Measurements from ENCODE around the gene EIF3L.

Gene EIF3L

GRCh38 chr22:37852418-37852817 is 3.2 kb downstream of the EIF3L start:
- DNase-seq (ENCODE audit: low spot score), result no peak

GRCh38 chr22:37854946-37855345 is 5.7 kb downstream of the EIF3L start:
- DNase-seq (ENCODE audit: low spot score), result no peak

- no peak for DNase-seq (ENCODE audit: low spot score)
Measured at GRCh38 chr22:37855462-37855861, 6.2 kb downstream of the EIF3L start.

GRCh38 chr22:37860796-37861421 is 11.7 kb downstream of the EIF3L start:
- no peak for DNase-seq (ENCODE audit: low spot score)

DNA sequence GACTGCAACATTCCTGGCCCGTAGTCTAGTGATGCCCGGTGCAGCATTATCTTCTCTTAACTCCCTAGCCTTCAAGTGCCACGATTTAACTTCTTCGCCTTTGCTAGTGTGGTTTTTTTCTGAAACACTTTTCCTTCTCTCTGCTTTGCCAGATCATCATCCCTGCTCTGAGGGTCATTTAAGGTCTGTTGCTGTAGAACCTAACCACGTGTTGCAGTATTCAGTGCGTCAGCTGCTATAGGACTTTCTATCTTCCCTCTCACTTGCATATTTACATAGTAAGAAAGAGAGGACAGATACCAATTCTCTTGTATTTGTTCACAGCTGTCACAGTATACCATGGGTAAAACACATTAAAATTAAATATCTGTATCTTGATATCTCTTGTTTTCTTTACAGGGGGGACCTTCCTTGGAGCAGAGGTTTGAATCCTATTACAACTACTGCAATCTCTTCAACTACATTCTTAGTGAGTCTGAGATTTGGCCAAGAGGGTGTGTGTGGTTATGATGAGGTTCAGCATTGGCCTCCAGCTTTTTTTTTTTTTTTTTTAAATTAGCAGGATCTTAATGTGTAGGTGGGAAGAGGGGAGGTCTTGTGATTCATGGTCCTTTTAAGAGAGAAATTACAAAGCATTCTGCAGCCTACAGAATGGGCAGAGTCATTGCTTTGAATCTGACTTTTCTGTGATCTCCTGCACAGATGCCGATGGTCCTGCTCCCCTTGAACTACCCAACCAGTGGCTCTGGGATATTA is 13.5 kb downstream of the EIF3L start:
- DNase-seq (ENCODE audit: low spot score), result no peak

DNA sequence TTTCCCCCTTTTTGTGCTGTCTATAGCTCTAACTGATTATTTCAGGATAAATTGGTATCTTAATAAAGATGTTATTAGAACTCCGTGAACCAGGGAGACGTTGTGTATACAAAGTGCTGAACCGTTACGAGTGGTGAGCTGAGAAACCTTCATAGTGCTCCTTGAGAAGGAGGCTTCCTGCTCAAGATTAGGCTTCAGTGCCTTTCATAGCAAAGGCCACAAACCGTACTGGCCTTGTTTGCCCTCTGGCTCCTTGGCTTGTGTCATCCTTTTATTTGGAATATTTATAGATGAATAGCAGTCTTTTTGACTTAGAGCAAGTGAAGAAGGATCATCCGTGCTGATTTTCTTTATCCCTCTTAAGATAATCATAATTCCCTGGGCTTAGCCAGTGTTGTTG is 16.3 kb downstream of the EIF3L start:
- no peak for DNase-seq (ENCODE audit: low spot score)

DNA sequence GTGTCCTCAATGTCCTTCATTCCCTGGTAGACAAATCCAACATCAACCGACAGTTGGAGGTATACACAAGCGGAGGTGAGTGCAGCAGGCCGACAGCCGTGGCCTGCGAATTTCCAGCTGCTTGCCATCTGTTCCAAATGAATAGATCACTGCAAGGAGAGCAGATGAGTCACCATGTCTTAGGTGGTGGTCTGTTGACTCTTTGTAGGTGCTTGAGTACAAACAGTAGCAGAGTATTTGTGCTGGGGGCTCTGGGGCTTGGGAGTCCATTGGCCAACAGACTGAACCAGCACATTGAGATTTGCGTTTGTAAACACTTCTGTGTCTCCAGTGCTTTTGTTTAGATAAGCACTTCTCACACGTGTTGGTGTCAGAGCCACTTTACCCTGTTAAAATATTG is 21.1 kb downstream of the EIF3L start:
- DNase-seq (ENCODE audit: low spot score), result no peak

GRCh38 chr22:37880668-37881440 is 31.6 kb downstream of the EIF3L start:
- DNase-seq (ENCODE audit: low spot score), result no peak

- DNase-seq (ENCODE audit: low spot score), result no peak
Measured at GRCh38 chr22:37884420-37884819, 35.2 kb downstream of the EIF3L start.

- no peak for DNase-seq (ENCODE audit: low spot score)
Measured at GRCh38 chr22:37887584-37888378, 38.6 kb downstream of the EIF3L start.

- DNase-seq (ENCODE audit: low spot score), result no peak
Measured at GRCh38 chr22:37891926-37892325, 42.7 kb downstream of the EIF3L start.

DNA sequence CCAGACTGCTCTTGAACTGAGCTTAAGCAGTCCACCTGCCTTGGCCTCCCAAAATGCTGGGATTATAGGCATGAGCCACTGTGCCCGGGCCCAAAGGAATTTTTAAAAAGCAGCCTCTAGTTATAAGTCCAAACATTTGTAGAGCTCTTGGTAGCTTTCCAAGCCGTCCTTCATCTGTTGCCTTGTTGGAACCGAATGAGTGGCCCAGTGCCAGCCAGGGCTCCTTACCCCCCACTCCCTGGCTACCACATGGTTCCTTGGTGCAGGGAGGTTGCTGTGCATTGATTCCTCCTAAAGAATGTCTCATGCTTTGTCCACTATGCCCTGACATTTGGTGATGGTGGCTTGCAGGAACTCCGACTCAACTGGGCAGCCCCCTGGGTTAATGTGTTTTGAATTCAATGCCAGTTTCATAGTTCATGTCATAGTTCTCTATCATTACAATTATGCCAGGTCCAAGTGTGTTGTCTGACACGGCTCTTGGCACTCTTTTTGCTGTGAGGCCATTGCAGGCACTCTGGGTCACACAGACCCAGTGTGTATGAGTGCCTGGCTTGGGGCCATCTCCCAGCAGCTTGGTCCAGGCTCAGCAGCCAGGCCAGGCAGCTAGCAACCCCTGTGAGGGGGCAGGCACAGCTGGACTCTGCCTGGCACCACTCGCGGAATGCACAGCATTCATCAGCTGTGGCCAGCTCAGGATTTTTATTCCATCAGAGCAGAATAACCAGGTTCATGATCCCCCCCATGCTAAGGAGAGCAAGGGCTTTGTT is 43.5 kb downstream of the EIF3L start:
- no peak for DNase-seq (ENCODE audit: low spot score)

GRCh38 chr22:37893583-37893983 is 44.4 kb downstream of the EIF3L start:
- no peak for DNase-seq (ENCODE audit: low spot score)

DNA sequence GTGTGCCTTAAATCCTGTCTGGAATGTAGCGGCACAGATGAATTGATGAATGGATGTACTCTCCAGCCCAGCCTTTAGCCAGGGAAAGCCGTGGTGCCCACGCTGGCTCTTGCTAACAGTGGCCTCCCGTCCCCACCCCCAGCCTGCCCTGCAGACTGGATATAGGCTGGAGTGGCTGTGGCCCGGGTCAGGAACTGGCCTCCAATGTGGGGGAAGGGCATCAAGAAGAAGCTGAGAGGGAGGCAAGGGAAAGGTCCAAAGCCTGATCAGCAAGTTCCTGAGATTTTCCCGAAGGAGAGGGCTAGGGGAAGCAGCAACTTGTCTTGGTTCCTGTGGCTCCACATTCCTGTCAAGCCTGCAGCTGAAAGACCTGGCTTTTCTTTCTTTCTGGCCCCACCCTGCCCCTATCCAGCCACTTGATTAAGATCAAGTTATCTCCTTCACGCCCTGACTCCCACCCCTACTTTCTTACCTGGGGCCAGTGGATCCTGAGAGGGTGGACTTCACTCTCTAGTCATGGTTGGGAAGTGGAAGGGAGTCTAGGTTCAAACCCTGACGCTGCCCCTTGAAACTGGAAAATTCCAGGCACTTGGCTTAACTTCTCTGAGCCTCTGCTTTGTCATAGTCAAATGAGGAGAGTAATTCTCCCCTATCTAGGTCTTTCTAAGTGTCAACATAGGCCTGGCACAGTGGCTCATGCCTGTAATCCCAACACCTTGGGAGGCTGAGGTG is 45.9 kb downstream of the EIF3L start:
- DNase-seq (ENCODE audit: low spot score), result no peak

- DNase-seq (ENCODE audit: low spot score), result no peak
Measured at GRCh38 chr22:37896181-37896592, 47.0 kb downstream of the EIF3L start.

DNA sequence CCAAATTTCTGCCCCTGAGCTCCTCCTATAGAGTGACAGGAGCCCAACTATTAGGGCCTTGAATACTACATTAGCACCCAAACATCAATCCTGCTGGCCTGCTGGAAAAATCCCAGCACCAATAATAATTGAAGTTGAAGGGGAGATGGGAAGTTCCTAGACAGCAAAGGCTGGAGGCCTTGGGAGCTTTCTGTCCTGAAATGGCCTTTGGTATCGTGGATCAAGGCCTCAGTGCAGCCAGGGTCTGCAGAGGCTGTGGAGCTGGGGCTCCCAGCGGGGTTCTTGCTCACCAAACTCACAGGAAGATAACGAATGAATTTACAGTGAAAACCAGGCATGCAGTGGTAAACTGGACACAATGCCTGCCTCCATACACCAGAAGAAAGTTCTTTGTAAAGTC is 47.7 kb downstream of the EIF3L start:
- DNase-seq (ENCODE audit: low spot score), result no peak

DNA sequence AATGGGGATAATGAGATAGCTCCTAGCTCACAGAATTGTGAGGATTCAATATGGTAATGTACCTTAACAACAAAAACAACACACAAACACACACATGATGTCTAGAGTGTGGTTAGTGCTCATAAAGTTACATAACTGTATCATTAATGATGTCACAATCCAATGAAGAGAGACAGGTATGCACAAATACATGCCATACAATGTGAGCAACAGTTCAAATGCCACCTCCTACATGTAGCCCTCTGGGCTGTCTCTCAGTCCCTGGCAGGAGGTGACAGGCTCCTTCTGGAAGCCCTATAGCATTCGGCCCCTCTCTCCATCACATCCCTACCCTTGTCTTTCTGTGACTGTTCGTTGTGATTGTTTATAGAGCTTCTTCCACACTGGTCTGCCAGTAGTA is 48.6 kb downstream of the EIF3L start:
- no peak for DNase-seq (ENCODE audit: low spot score)

GRCh38 chr22:37898441-37899181 is 49.4 kb downstream of the EIF3L start:
- DNase-seq (ENCODE audit: low spot score), result no peak

Data from SK-N-DZ (cell line).